ENCODE measurements around the gene SULF2. TPM values are rescaled to one million over a fixed set of nuclear protein-coding genes. Genes with fewer than 3 reads are reported as not detected.

The SULF2 gene
- total RNA-seq, 1 experiment from 2014 or later = 66.1 TPM

DNA sequence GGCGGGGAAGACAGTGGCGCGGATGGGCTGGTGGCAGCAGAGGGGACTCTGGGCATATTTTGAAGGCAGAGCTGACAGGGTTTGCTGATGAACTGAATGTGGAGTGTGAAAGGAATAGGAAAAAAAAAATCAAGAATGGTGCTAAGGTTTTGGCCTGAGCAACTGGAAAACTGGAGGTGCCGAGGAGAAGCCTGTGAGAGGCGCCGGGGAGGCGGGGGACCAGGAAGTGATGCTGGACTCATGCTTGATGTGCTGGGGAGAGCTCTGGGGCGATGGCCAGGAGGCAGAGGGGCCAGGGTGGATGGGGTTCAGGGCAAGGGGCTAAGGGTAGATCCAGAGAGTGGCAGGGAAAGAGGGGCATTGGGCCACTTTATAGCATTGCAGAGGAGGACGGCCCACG is 55.8 kb downstream of the SULF2 start:
- intact Hi-C loops (cut with micrococcal nuclease; ENCODE audit: unreplicated experiment) = loop anchor here (10.0 kb wide), 1 partner anchor 165 kb away; no protein-coding TSS in a partner anchor
- no peak overlapping the region for H3K4me3 ChIP-seq (ENCODE audit: low read depth, low read length)
- H3K9me3 ChIP-seq = no peaks in the 10 kb centered on the region
- POLR2A ChIA-PET = no interaction called here
- Mint-ChIP-seq H3K4me1 (ENCODE audit: low read depth, unreplicated experiment) (peaks cover 6% of the 10 kb centered on the region), H3K27ac (ENCODE audit: unreplicated experiment) (no peak overlapping the region), H3K36me3 (ENCODE audit: insufficient read depth, unreplicated experiment) (peaks cover 7% of the 10 kb centered on the region), H3K9me3 (ENCODE audit: unreplicated experiment) (no peaks in the 10 kb centered on the region), H3K4me3 (ENCODE audit: unreplicated experiment) (no peak overlapping the region), H3K27me3 (ENCODE audit: insufficient read depth, unreplicated experiment) (no peaks in the 10 kb centered on the region)
- no TSS peak for BruUV-seq (replicated peaks)
- CTCF ChIA-PET = interaction anchor here (1.4 to 1.5 kb wide), 2 partner anchors 48 to 57 kb away, joined by 3 to 4 read pairs; no protein-coding TSS in a partner anchor
- DNase-seq = no peak
- no peaks in the 10 kb centered on the region for H3K27me3 ChIP-seq (replicated peaks; ENCODE audit: control insufficient read depth, insufficient read depth, low read length)
- H3K4me1 ChIP-seq = peaks cover 12% of the 10 kb centered on the region
- TF ChIP-seq, protein P1, sequence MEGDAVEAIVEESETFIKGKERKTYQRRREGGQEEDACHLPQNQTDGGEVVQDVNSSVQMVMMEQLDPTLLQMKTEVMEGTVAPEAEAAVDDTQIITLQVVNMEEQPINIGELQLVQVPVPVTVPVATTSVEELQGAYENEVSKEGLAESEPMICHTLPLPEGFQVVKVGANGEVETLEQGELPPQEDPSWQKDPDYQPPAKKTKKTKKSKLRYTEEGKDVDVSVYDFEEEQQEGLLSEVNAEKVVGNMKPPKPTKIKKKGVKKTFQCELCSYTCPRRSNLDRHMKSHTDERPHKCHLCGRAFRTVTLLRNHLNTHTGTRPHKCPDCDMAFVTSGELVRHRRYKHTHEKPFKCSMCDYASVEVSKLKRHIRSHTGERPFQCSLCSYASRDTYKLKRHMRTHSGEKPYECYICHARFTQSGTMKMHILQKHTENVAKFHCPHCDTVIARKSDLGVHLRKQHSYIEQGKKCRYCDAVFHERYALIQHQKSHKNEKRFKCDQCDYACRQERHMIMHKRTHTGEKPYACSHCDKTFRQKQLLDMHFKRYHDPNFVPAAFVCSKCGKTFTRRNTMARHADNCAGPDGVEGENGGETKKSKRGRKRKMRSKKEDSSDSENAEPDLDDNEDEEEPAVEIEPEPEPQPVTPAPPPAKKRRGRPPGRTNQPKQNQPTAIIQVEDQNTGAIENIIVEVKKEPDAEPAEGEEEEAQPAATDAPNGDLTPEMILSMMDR (IDR thresholded peaks at IDR 0.05; ENCODE audit: insufficient read depth in 1 of 2, low read depth in 1 of 2, low read length in 1 of 2, severe bottlenecking in 1 of 2, unreplicated experiment in 1 of 2) = no peak
- no peaks in the 10 kb centered on the region for H3K36me3 ChIP-seq (ENCODE audit: control insufficient read depth, insufficient read depth, low read length)

DNA sequence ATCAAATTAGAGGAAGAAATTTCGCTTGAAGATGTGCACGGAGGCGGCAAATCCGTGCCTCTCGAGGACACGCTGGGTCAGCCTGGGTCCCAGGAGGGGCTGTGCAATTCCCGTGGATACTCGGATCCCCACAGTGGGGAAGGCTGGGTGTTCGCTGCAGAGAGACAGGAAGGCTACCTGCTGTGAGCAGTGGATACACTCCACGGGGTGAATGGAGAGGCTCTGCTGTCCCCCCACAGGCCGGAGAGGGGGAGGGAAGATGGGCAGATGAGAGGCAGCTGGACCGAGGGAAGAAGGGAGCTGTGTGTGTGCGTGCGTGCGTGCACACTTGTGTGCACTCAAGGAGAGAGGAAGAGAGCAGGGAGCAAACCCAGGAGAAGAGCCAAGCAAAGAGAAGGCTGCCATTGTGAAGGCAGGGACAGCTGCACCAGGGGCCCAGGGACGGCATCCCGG is 57.3 kb downstream of the SULF2 start:
- Histone ChIP-seq H3K4me3 (ENCODE audit: low read depth, low read length) (no peak overlapping the region), H3K9me3 (no peaks in the 10 kb centered on the region), H3K27me3 (replicated peaks; ENCODE audit: control insufficient read depth, insufficient read depth, low read length) (no peaks in the 10 kb centered on the region), H3K4me1 (peaks cover 12% of the 10 kb centered on the region), H3K36me3 (ENCODE audit: control insufficient read depth, insufficient read depth, low read length) (no peaks in the 10 kb centered on the region)
- CTCF ChIA-PET = no interaction called here
- POLR2A ChIA-PET = no interaction called here
- H3K4me3 Mint-ChIP-seq (ENCODE audit: unreplicated experiment) = no peak overlapping the region
- H3K9me3 Mint-ChIP-seq (ENCODE audit: unreplicated experiment) = no peaks in the 10 kb centered on the region
- no TSS peak for BruUV-seq (replicated peaks)
- no peak overlapping the region for H3K27ac Mint-ChIP-seq (ENCODE audit: unreplicated experiment)
- peaks cover 9% of the 10 kb centered on the region for H3K4me1 Mint-ChIP-seq (ENCODE audit: low read depth, unreplicated experiment)
- DNase-seq = no peak
- TF ChIP-seq, protein P1 (IDR thresholded peaks at IDR 0.05; ENCODE audit: insufficient read depth in 1 of 2, low read depth in 1 of 2, low read length in 1 of 2, severe bottlenecking in 1 of 2, unreplicated experiment in 1 of 2) = no peak
- H3K36me3 Mint-ChIP-seq (ENCODE audit: insufficient read depth, unreplicated experiment) = peaks cover 7% of the 10 kb centered on the region
- H3K27me3 Mint-ChIP-seq (ENCODE audit: insufficient read depth, unreplicated experiment) = no peaks in the 10 kb centered on the region
- intact Hi-C loops (cut with micrococcal nuclease; ENCODE audit: unreplicated experiment) = loop anchor here (10.0 kb wide), 1 partner anchor 167 kb away; no protein-coding TSS in a partner anchor

DNA sequence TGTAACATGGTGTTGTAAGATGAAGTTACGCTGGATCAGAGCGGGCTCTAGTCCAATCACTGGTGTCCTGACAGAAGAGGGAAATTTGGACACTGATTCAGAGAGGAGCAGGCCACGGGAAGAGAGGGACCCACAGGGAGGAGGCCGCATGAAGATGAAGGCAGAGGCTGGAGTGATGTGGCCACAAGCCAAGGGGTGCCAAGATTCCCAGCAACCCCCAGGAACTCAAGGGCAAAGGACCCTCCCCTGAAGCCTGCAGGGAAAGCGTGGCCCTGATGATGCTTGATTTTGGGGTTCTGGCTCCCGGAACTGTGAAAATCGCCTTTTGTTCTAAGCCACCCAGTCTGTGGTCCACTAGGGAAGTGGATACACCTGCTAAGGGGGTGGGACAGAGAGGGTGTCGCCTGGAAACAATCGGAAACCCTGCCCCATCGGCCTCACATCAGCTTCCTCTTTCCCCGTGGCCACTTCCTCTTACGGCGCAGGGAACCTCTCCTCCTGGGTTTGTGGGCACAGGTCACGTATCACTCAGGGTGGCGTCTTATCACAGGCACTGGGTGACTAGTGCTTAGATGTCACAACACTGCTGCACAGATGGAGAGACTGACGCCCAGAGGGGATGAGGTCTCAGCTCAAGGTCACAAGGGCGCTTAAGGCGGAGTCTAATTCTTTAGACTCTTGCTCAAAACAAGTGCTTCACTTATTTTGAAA is 58.0 kb downstream of the SULF2 start:
- TF ChIP-seq, protein P1 (IDR thresholded peaks at IDR 0.05; ENCODE audit: insufficient read depth in 1 of 2, low read depth in 1 of 2, low read length in 1 of 2, severe bottlenecking in 1 of 2, unreplicated experiment in 1 of 2) = peak in 1 of 2 experiments; percentile 7
- peaks cover 9% of the 10 kb centered on the region for H3K4me1 Mint-ChIP-seq (ENCODE audit: low read depth, unreplicated experiment)
- no TSS peak for BruUV-seq (replicated peaks)
- Histone ChIP-seq H3K9me3 (no peaks in the 10 kb centered on the region), H3K36me3 (ENCODE audit: control insufficient read depth, insufficient read depth, low read length) (no peaks in the 10 kb centered on the region), H3K27me3 (replicated peaks; ENCODE audit: control insufficient read depth, insufficient read depth, low read length) (no peaks in the 10 kb centered on the region), H3K4me1 (peaks cover 12% of the 10 kb centered on the region), H3K4me3 (ENCODE audit: low read depth, low read length) (no peak overlapping the region)
- CTCF ChIA-PET = interaction anchor here (1.1 kb wide), 1 partner anchor 569 kb away, joined by 4 read pairs; no protein-coding TSS in a partner anchor
- H3K27ac Mint-ChIP-seq (ENCODE audit: unreplicated experiment) = no peak overlapping the region
- no peak for DNase-seq
- H3K4me3 Mint-ChIP-seq (ENCODE audit: unreplicated experiment) = no peak overlapping the region
- H3K36me3 Mint-ChIP-seq (ENCODE audit: insufficient read depth, unreplicated experiment) = peaks cover 7% of the 10 kb centered on the region
- no peaks in the 10 kb centered on the region for H3K9me3 Mint-ChIP-seq (ENCODE audit: unreplicated experiment)
- intact Hi-C loops (cut with micrococcal nuclease; ENCODE audit: unreplicated experiment) = loop anchor here (10.0 kb wide), 1 partner anchor 167 kb away; no protein-coding TSS in a partner anchor
- no peaks in the 10 kb centered on the region for H3K27me3 Mint-ChIP-seq (ENCODE audit: insufficient read depth, unreplicated experiment)
- POLR2A ChIA-PET = no interaction called here

All from Caco-2 (cell line).